IPS-18c (cell line): ENCODE results near the gene HTT.

Experiments
- H3K4me3 ChIP-seq: 2 replicates; pipeline ENCODE4 v1.7.0; 2013; ENCODE audit warnings: low read depth, mild to moderate bottlenecking, low read length, moderate library complexity; ENCODE audit not compliant: insufficient read depth
- H3K9me3 ChIP-seq: one replicate; pipeline ENCODE4 v1.6.1; 2013; ENCODE audit warnings: mild to moderate bottlenecking, low read length, moderate library complexity; ENCODE audit not compliant: control insufficient read depth, insufficient read depth

HTT gene

DNA sequence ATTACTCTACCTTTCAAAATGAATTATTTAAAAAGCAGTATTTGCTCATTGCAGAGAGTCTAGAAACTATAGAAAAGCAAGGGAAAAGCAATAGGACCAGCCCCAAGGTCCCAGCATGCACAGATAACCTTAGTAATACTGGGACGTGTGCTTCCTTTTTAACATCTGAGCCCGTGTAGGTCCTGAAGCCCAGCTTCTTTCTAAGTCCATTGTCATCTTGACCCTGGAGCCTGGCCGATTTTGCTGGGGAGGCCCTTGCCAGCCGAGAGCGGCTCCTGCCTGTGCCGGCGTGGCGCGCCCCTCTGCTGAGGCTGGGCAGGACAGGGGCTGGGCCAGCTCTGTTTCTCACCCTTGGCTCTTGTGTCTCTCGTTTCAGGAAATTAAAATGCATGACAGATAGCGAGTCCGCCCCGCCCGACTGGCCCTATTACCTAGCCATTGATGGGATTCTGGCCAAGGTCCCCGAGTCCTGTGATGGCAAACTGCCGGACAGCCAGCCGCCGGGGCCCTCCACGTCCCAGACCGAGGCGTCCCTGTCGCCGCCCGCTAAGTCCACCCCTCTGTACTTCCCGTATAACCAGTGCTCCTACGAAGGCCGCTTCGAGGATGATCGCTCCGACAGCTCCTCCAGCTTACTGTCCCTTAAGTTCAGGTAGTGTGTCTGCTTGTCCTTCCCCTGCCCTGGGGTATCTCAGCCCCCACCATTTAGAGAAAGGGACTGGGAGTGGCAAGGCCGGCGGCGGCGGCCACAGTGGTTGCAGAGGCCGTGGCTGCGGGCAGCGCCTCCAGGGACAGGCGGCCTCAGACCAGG, 178.6 kb downstream of the HTT start:
- Histone ChIP-seq H3K9me3 (no peaks in the 10 kb centered on the region), H3K4me3 (no peak overlapping the region)

DNA sequence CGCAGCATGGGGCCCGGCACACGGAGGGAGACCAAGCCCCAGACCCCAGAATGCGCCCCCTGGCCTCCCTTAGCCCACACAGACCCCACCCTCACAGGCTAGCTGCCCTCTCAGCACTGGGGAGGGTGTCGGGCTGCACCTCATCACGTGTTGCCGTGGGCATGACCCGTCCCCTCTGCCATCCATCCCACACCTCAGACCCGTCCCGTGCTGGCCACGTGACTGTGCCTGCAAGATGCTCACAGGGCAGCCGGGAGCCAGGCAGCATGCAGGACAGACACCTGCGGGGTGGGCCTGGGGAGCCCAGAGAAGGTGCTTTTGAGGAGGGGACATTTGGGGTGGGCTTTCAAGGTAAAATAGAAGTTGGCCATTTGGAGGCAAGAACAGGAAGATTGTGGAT, 179.3 kb downstream of the HTT start:
- H3K9me3 ChIP-seq: no peaks in the 10 kb centered on the region
- H3K4me3 ChIP-seq: no peak overlapping the region

DNA sequence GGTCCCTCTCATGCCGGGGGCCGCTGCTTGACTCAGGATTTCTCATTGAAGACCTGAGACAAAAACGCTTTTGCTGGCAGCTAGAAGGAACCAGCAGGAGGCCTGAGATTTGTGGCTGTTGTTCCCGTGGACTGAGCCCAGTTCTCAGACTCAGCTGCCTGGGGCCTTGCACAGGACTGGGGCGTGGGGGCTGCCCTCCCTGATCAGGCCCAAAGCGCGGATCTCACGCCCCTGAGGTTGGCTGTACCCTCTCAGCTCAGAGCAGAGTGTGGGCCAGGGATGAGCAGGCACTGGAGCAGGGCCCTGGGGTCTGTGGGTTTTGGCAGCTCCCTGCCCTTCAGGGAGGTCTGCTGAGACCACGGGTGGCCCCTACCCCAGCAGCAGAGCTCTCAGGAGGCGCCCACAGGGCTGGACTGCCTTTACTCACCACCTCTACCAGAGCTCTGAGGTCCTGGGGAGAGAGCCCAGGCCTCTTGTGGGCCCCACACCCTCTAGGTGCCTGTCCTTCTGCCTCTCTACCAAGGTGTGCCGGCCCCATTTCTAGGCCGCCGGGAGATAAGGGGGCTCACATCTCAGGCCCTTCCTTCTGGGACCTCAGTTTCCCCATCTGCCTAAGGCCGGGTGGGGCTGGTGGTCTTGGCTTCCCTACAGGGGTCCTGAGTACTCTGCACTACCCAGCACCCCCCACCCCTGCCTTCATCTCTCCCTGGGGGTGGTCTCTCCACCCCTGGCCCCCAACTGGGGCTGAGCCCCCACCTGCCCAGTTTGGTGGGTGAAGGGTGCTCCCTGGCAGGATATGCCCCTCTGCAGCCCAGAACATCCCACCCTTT, 180.0 kb downstream of the HTT start:
- no peak overlapping the region for H3K4me3 ChIP-seq
- H3K9me3 ChIP-seq: no peaks in the 10 kb centered on the region

DNA sequence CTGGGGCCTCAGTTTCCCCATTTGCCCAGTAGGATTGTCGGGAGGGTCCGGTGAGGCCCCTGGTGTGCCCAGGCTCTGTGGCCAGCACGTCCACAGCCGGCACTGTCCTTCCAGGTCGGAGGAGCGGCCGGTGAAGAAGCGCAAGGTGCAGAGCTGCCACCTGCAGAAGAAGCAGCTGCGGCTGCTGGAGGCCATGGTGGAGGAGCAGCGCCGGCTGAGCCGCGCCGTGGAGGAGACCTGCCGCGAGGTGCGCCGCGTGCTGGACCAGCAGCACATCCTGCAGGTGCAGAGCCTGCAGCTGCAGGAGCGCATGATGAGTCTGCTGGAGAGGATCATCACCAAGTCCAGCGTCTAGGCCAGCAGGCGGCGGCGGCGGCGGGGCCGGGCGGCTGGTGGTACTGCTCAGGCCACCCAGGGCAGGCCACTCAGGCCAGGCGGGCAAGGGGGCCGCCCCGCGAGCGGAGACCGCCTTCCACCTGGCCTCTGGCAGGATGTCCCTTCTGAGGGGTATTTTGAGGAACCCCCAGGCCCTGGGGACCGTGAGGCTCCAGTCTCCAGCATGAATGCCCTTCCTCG, 181.2 kb downstream of the HTT start:
- Histone ChIP-seq H3K9me3 (no peaks in the 10 kb centered on the region), H3K4me3 (no peak overlapping the region)

DNA sequence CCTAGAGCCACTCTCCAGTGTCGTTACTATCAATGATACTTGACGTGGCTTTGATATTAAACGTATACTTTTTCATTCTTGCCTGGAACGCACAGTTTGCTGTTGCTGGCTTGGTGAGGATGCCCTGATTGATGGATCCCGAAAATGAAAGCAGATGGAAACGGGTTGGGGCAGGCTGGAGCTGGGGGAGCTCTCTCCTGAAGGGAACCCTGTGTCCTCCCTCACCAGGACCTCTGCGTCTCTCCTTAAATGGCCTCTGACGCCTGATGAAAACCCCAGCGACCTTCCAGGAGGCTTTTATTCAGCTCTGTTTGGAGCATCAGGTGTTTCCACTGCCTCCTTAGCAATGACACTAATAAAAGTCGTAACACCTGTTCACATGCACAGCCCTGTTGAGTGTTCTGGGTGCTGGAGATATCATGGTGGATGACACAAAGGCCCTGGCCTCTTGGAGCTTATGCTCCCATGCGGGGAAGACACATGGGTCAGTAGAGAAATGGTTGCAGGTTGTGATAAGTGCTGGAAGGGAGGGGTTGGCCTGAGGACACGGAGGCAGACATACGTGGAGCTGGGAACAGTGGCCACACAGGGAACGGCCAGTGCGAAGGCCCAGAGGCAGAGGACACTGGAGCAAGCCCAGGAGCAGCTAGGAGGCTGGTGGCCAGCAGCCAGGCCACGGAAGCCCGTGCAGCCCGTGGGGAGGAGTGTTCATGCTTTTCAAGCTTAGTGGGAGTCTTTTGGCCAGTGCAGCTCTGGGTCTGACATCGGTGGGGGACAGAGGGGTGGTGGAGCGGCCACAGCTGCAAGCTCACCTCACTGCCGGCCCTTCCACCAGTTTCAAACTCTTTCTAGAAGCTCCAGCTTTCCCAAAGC, 182.0 kb downstream of the HTT start:
- Histone ChIP-seq H3K4me3 (no peak overlapping the region), H3K9me3 (no peaks in the 10 kb centered on the region)

DNA sequence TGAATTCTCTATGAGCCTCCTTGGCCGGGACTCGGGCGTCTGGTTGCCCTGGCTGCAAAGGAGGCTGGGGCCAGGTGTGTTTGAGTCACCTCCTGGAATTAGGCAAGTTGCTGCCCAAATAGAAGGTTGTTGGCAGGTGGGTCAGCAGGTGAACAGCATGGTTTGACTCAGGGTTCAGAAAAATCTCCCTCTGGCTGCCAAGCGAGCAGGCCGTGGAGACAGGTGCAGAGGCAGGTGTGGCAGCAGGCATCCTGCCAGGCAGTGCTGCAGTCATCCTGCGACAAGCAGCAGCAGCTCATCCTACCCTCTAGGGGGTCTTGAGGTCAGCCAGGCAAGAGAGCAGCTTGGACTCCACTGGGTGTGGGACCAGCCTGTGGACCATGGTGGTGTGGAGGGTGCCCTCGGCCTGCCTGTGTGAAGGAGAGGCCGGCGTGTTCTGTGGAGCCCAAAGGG, 182.6 kb downstream of the HTT start:
- Histone ChIP-seq H3K9me3 (no peaks in the 10 kb centered on the region), H3K4me3 (no peak overlapping the region)

DNA sequence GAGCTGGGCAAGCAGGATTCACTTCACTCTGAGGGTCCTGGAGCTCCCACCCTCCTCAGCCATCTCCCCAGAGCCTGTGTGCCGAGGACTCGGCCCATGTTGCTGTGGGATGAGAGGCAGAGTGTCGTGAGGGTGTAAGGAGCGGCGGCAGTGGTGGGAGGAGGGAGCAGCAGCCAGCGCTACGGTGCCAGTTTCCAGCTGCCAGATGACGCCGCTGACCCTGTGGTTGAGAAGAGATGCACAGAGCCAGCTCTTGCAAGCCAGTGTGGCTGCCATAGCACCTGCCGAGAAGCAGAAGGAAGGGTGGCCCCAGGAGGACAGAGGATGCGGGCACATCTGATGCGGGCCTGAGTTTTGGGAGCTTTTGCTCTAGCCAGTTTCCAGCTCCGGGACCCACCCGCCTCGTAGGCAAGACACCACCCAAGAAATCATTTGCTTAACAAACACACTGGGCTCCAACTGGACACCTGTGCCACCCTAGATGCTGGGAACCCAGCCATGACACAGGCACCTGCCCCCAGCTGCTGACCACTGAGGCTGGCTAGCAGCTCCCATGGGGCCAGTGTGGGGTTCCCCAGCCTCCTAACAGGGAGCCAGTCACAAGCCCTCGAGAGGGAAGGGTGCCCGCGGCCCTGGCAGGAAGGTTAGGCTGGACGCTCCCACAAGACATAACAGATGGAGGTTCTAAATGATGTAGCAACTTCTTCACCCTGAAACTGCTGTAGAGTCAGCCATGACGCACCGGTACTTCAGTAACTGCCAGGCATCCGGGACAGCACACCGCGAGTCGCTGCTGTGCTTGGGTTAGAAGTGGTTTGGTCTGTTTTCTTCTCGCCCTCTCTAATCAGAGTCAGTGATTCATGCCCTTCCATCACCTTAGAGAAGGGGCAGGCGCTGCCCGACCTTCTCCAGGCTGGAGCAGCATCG, 183.3 kb downstream of the HTT start:
- Histone ChIP-seq H3K4me3 (no peak overlapping the region), H3K9me3 (no peaks in the 10 kb centered on the region)

DNA sequence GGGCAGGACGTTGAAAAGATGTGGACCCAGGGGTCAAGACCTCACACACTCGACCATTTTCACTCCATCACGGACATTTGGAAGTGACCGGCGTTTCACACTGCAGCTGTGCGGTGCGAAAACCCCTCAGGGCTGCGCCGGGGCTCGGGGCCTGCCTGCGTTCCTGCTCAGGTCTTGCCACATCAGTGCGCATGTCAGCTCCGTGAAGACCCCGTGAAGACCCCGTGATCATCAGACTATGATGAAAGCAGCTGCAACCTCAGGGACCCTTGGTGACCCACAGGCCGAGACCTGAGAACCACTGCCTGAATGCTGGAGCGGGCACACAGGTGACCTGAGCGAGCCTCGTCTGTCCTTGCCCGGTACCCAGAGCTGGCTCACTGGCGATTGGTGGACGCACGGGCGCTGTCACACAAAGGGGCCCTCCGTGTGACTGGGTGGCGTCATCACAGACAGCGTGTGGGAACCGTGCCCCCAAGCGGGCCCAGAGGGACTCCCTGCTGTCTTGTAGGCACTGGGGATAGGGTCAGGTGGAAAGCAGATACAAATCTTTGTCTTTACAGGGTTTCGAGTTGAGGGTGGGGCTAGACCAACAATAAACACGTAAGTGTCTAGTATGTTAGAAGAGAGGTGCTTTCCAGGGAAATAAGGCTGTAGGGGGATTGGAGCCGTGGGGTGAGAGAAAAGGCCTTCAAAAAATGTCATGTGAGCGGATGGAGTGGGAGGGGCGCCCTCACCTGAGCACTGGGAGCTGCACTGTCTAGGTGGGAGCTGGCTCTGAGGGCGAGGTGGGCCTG, 187.1 kb downstream of the HTT start:
- H3K9me3 ChIP-seq: no peaks in the 10 kb centered on the region
- no peak overlapping the region for H3K4me3 ChIP-seq

DNA sequence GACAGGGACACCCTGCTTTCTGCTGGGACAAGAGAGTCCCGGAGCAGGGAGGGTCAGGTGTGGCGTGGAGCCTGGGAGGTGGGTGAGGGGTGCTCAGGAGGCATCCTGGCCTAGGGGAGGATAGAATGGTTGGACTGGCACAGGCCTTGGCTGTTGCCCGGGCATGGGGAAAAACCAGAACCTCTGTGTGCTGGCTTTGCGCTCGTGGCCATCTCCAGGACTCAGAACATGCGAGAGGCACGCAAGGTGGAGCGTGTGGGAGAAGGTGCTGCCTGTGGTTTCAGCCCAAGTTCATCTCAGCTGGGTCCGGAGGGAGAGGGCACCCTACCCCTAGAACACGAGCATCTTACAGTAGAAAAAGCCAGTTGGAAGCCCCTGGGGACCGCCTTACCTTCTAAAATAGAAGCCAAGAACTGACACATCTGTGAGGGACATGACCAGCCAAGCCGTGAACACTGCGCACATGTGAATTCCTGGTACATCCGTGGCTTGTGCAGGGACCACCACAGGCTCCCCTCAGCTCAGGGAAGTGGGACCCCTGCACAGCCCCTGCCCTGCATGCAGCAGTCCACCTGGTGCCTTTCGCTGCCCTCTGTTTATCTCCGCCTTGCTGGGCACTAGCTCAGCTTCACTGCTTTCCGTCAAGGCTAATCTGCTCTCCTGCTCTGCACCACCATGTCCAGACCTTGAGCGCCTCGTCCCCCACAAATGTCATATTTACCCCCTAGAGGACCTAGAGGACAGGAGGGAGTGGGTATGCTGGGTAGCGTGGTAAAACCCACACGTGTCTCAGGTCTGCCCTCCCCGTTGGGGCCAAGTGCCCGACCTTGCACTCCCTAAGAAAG, 187.9 kb downstream of the HTT start:
- no peaks in the 10 kb centered on the region for H3K9me3 ChIP-seq
- H3K4me3 ChIP-seq: no peak overlapping the region

DNA sequence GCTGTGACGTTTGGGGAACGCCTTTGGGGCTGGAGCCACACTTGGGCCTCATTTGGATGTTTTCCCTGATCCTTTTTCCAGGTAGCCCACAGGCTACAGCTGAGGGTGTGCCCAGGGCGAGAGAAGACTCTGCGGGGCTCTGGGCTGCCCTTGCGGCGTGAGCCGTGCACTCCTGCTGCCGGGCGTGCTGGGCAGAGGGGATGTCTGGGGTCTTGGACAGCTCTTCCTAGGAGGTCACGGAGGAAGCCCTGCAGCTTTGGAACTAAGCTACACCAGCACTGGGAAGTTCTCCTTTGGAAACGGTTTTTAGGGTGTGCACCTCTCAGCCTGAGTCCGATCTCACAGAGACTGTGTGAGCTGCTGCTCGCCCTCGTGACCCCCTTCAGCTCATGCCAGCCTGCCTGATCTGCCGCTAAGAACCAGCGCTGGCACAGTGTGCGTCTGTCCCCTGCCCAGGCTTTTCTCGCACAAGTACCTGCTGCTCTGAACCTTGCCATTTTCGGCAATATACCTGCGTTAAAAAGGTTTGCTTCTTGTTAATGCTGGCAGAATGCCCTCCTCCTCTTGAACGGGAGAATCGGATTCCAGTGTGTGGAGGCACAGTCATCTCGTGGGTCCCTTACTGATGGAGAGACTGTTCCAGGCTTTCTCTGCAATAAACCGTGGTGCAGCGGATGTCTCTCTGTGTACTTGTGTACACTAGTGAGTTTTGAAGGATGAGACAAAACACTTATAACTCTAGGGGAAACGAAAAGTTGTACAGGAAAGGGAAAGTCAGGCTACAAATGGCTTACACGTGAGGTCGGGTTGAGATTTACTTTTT, 188.8 kb downstream of the HTT start:
- no peaks in the 10 kb centered on the region for H3K9me3 ChIP-seq
- H3K4me3 ChIP-seq: no peak overlapping the region

DNA sequence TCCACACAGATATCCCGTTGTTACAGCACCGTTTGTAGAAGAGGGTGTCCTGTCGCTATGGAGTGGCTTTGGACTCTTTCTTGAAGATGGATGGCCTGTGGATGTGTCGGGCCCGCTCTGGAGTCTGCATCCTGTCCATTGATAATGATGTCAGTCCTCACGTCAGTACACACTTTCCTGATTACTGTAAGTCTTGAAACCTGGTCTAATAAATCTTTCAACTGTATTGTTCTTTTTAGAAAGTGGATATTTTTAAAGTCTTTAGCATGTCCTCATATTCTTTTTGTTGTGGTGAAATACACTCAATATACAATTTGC, 189.4 kb downstream of the HTT start:
- no peak overlapping the region for H3K4me3 ChIP-seq
- H3K9me3 ChIP-seq: no peaks in the 10 kb centered on the region

DNA sequence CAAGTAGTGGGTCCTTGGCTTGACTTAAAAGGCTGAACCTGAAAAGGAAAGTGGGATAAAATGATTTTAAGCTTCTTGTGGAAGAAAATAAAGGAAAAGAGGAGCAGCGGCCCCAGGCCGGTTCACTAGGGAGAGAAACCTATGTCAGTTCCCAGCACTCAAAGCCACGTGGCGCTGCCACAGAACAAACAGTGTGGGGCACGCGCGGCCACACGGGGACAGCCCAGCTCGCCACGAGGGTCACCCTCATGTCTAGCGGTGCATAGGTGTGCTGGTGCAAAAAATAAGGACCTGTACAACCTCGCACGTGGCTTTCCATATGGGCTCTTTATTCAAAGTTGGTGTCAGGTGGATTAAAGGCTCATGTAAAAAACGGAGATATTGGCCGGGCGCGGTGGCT, 191.6 kb downstream of the HTT start:
- no peak overlapping the region for H3K4me3 ChIP-seq

DNA sequence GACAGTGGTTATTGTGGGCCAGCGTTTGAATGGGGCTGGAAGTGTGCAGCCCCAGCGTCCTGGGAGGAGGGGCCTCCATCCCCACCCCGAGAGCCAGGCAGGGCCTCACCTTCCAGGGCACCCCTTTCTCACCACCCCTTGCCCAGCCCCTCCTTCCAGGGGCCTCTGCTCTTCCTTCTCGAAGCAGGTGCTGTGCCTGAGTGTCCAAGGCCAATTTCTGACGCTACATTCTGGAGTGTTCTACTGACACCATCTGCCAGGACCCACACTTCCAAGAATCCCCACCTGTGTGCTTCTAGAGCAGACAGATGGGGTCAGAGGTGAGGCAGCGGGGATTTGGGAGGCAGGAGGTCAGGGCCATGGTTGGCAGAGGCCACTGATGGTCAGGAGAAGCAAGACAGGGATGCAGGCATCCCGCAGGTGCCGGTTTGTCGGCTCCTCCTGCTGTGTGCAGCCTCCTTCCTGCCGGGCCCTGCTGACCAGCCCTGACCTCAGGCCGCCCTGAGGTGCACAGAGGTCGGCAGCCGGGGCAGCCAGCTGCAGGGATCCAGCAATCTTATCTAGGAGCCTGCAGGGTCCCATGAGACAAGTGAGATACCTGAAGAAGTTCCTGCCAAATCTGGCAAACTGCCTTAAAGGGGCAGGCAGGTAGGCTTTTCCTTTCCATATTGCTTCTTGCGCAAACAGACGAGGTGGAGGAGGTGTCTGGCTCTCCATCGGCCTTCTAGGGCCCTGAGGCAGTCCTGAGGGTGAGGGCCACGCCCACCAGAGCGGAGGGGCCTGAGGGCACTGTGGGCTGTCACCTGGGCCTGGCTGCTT, 193.3 kb downstream of the HTT start:
- H3K4me3 ChIP-seq: no peak overlapping the region
- H3K9me3 ChIP-seq: no peaks in the 10 kb centered on the region

More for the DNA sequence above, 191.6 kb downstream of the HTT start:
- no peaks in the 10 kb centered on the region for H3K9me3 ChIP-seq
